NCI-H226 (cell line): Measurements from ENCODE around the gene OBP2B.
"Not testable (repeated sequence)": the region's sequence is repeated elsewhere in the genome, so short reads cannot be mapped to it uniquely, and the experiment has no call there.

Experiments used
- DNase-seq: peaks from one replicate; pipeline ENCODE4 v3.0.0-alpha.2; 2015

The OBP2B gene

GRCh38 chr9:133221177-133221809, 12.2 kb upstream of the OBP2B start:
- no peak for DNase-seq

- DNase-seq: not testable (repeated sequence)
Measured at GRCh38 chr9:133218049-133218975, 9.3 kb upstream of the OBP2B start.

DNA sequence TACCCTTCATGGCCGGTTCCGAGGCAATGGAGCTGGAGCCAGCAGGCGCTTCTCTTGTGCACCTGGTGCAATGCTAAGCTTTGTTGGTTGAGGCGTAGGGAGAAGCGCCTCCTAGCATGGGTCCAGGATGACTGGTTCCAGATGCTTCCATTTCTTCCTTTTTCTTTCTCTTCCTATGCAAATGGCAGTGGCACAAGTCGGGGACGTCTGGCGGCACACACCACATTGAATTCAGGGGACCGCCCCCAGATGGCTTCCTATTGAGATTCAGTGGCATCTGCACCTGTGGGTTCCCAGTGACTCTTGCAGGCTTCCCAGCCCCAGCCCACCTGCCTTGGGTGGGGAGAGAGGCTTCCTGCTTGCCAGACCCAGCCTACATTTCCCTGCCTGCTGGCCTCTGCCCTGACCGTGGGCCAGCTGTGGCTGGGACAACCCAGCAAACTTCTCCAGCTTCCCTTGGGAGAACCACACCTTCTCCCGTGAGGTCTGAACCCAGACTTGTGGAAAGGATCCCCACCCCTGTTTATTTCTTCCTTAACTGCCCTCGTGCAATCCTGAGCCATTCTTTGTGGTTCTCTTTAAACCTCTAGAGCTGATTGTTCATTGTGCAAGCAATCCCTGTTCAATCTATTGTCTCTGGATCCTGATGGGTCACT, 8.4 kb upstream of the OBP2B start:
- not testable (repeated sequence) for DNase-seq

GRCh38 chr9:133214276-133214675, 5.2 kb upstream of the OBP2B start:
- DNase-seq: peak; percentile 93

GRCh38 chr9:133210609-133211008, 1.6 kb upstream of the OBP2B start:
- no peak for DNase-seq

DNA sequence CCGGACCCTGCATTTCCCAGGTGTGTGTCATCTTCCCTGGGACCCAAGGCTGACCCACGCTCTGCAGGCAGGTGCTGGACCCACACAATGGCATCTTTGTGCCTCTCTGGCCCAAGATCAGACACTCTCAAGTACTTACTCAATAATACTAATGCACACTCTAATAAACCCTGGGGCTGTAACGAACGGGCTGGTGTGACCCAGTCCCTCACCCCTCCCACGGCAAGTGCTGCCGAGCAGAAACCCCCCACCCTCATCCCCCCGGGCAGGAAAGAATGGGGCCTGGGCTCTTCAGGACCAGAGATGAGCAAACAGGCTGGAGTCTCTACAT, 1.1 kb upstream of the OBP2B start:
- DNase-seq: no peak

DNA sequence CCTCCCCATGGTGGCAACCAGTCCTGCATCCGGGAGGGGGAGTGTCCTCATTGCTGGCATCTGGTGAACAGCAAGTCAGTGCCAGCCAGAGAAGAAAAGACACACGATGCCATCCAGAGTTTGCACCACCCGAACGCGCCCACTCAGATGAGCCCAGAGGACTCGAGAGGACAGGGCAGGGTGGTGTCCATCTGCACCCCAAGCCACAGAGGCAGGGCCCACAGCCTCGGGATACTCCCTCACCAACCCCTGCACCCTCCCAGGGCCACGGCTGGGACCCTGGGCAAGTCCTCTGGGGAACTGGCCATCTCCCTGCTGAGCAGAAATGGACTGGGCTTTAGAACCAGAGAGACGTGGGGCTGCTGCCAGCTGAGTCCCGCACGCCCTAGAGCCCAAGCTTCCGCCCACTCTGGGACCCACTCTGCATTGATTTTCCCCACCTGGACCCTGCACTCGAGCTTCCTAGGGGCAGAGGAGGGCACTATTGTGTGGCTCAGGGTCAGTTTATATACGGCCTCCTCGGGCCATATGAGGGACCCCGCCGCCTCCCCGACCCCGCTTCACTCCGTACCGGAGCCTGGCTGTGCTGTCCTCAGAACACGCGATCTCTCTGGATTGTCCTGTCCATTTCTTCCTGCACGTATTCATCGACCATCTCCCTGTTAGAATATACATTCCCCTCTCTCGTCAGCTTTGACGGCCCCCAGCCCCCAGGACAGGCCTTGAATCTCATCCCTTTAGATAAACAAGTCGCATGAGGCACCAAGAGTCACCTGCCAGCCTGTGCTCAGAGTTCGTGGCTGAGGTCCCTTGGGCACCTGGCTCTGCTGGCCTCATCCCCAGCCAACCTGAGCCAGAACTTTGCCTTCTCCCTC, 514 bp upstream of the OBP2B start:
- DNase-seq: not testable (repeated sequence)

GRCh38 chr9:133208171-133208879, 725 bp downstream of the OBP2B start:
- DNase-seq: not testable (repeated sequence)

DNA sequence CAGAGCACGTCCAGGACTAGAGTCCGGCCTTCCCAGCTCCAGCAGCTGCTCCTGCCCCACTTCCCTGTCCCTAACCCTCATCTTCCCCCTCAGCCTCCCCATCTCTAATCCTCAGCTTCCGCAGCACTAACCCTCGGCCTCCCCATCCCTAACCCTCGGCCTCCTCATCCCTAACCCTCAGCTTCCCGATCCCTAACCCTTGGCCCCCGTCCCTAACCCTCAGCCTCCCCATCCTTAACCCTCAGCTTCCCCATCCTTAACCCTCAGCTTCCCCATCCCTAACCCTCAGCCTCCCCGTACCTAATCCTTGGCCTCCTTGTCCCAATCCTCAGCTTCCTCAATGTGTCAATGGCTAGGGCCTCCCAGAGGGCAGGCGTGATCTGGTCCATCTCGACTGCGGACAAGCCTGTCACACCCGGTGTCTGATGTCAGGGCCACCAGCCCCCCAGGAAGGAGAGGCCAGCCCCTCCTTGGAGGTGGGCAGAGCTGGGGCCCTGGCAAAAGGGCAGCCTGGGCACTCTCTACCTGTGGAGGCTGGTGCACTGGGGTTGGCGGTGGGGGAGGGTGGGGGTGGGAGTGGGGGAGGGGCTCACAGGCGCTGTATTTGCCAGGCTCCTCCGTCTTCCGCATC, 1.4 kb downstream of the OBP2B start:
- no peak for DNase-seq

GRCh38 chr9:133207021-133207531, 2.0 kb downstream of the OBP2B start:
- no peak for DNase-seq

DNA sequence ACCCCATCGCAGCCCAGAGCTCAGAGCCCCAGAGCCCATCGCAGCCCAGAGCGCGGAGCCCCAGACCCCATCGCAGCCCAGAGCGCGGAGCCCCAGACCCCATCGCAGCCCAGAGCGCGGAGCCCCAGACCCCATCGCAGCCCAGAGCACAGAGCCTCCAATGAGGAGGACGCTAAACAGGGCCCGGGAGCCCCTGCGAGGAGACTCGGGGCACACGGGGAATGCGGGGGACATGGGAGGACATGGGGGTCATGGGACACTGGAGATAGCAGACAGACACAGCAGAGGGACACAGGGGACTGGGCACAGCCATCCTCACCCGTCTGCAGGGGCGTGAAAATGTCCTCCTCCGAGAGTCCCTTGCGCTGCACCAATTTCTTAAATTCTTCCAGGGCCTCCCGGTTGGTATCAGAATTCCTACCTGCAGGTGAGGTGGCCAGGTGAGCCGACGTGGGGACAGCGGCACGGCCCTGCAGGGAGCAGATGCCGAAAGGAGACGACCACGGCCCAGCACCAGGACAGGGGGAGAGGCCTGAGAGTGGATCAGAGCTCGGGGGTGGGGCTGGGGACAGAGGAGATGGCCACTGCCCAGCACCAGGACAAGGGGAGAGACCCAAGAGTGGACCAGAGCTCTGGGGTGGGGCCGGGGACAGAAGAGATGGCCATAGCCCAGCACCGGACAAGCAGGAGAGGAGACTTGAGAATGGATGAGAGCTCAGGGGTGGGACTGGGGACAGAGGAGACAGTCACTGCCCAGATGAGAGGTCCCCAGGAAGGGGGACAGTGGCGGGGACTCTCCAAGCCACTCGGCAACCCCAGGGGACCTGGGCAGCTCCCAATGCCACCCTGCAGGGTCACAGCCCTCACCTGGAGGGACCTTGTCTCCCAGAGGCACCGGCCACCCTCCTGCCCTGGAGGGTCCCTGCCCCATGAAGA, 2.8 kb downstream of the OBP2B start:
- no peak for DNase-seq

- DNase-seq: not testable (repeated sequence)
Measured at GRCh38 chr9:133205481-133205887, 3.6 kb downstream of the OBP2B start.

GRCh38 chr9:133204993-133205336, 4.1 kb downstream of the OBP2B start:
- no peak for DNase-seq

DNA sequence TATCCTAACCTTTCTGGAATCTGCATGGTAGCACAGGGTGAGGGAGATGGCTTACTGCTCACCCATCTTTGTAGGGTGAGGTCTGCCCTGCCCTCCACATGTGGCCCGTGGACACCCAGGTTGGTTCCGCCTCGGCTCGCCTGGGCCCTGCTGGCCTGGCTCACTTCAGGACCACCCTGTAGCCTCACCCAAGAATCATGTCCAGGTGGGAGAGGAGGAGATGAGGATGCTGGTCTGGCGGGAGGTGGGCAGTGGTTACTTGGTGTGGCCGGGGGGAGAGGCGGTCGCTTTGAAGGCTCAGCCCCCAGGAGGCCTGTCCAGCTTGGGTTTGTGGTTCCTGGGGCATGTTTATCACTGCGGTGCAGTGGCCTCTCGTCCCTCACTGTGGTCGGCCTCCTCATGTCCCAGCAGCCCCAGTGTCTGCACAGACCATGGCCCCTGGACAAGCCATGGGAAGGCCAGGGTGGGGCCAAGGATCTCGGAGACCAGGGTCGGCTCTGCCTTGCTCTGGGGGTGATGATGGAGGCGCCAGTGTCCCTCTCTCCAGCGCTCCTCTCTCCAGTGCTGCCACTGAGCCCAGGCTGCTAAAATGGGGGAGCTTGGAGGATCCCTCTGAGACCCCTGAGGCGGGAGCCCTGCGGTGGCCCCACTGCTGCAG, 4.6 kb downstream of the OBP2B start:
- no peak for DNase-seq

- DNase-seq: no peak
Measured at GRCh38 chr9:133203506-133204075, 5.5 kb downstream of the OBP2B start.

- DNase-seq: no peak
Measured at GRCh38 chr9:133202688-133203453, 6.2 kb downstream of the OBP2B start.

DNA sequence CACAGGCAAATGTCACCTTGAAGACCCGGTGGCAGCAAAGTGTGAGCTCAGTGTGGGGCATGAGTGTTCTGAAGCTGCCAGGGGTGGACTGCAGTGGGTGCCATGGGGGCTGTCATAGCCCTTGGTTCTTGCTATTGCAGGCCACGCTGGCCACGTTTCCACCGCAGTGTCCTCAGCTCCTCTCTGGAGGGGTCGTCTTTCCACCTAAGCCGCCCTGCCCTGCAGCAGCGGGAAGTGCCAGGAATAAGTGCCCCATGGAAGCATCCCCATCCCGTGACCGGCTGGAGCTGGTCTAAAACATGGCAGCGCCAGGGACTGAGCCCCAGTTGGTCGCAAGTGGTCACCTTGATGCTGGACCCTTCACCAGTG, 6.9 kb downstream of the OBP2B start:
- no peak for DNase-seq

GRCh38 chr9:133201424-133202144, 7.5 kb downstream of the OBP2B start:
- DNase-seq: no peak
